ENCODE data around the gene BTF3. TPM values are rescaled to one million over a fixed set of nuclear protein-coding genes. Genes with fewer than 3 reads are reported as not detected.
A peak's percentile ranks its signal among the peaks of the same experiment; 100 is the strongest.
"Not testable (repeated sequence)": the region's sequence is repeated elsewhere in the genome, so short reads cannot be mapped to it uniquely, and the experiment has no call there.

BTF3 gene
- polyA plus RNA-seq, 3 donors, result 858 to 1,111 (median 1,033) TPM

DNA sequence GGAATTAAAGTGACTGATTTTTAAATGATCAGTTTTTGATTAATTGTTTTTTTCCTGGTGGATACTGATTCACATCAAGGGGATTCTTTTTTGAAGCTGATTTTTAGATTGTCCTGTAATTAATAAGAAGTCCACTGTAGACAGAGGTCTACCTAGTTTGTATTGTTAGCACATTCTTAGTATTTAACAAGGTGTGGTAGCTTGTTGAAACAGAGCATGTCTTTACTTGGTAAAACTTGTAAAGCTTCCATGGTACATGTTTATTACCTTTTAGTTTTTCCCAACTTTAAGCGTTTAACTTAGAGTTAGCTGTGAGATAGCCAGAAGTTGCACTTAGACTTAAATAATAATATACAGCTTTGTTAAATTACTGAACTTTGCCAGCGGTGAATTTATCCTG is 1.5 kb downstream of the BTF3 start:
- no peak for DNase-seq (ENCODE audit: extremely low read depth in 1 of 11, low read depth in 9 of 11, low spot score in 4 of 11)

DNA sequence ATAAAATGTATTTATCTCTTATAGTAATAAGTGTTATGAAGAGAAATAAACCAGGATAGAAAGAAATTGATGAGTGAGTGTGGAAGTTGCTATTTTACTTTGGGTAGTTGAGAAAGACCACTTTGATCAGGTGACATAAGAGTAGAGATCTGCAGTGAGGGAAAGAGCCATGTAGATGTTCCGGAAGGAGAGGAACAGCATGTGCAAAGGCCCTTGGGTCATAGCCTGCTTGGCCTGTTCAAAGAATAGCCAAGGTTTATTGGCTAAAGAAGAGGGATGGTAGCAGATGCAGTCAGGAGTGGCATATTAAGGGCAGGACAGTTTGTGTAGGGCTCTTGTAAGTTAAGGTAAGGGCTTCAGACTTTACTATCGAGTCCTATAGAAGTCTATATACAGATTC is 3.2 kb downstream of the BTF3 start:
- no peak for DNase-seq (ENCODE audit: extremely low read depth in 1 of 11, low read depth in 9 of 11, low spot score in 4 of 11)

DNA sequence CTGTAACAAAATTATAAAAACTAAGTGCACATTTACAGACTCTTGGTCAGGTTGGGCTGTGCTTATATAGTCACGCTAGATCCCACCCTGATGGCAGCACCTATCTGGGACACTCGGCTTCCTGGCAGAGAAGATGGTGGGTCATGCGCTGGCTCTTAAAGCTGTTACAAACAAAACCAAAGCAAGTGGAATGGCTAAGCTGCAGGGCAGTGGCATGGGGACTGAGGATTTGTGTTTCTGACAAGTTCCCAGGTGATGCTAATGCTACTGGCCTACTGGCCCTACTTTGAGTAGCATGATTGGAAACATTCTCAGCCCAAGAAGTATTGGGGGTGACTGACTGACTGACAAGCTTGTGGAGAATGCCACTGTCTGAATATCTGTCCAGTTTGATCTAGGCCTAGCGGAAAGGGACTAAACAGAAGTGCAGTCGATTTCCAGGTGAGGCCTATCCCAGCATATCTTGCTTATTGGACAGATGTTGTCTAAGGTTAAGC is 8.3 kb downstream of the BTF3 start:
- DNase-seq (ENCODE audit: extremely low read depth in 1 of 11, low read depth in 9 of 11, low spot score in 4 of 11), result no peak

DNA sequence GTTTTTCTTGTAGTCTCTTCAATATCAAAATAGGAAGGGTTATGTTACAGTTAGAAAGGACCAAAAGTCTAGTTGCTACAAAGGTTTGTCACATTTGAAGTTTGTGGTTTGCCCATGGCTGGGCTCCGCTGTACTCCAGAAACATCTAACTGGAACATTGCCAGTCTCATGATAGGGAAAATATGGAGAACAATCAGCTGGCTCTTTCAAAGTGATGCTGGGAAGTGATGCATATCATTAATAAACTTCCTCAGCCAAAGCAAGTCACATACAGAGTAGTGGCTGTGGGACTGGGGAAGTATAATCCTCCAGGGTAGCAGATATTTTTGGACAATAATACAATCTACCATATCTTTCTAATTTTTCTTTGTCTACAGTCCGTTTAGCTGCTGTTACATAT is 8.8 kb downstream of the BTF3 start:
- no peak for DNase-seq (ENCODE audit: extremely low read depth in 1 of 11, low read depth in 9 of 11, low spot score in 4 of 11)

DNA sequence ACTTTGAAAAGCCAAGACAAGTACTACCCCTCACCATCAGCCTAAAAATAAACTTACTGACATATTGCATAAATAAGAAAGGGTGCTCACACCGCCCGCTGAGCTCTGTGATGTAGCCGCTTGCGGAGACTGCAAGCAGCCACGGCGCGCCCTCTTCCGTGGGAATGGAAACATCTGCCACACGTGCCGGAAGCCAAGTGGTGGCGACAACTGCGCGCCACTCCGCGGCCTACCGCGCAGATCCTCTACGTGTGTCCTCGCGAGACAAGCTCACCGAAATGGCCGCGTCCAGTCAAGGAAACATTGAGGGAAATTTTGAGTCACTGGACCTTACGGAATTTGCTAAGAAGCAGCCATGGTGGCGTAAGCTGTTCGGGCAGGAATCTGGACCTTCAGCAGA is 10.3 kb downstream of the BTF3 start:
- not testable (repeated sequence) for DNase-seq (ENCODE audit: extremely low read depth in 1 of 11, low read depth in 9 of 11, low spot score in 4 of 11)

DNA sequence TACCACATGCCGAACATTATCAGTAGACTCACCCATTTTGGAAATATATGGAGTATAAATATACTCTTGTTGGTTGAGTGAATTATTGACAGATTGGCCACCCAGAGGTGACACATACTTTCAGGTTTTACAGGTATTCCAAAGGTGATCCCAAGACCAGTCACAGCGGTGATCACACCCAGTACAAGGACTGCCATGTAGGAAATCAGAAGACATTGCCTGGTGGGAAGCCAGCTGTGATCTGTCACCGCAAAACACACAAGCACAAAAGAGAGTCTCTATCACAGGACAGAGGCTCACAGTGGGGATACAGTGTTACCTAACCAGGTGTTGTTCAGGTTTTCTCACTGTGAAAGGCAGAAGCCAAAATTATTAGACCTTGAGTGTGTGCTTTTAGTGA is 15.8 kb downstream of the BTF3 start:
- DNase-seq (ENCODE audit: extremely low read depth in 1 of 11, low read depth in 9 of 11, low spot score in 4 of 11), result no peak

DNA sequence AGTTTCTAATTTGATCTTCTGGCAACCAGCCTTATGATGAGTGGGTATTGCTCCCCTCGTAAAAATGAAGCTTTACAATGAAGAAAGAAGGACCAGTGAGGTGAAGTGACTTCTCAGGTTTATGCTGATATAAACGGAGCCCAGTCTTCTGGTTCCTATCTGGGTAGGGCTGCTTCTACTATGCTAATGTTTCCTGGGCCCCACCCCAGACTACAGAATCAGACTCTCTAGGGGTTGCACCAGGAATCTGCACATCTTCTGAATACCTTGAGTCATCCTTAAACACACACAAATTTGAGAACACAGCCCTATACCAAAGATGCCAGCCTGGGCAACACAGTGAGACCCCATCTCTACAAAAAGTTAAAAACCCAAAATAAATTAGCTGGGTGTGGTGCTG is 16.2 kb downstream of the BTF3 start:
- DNase-seq (ENCODE audit: extremely low read depth in 1 of 11, low read depth in 9 of 11, low spot score in 4 of 11), result no peak

DNA sequence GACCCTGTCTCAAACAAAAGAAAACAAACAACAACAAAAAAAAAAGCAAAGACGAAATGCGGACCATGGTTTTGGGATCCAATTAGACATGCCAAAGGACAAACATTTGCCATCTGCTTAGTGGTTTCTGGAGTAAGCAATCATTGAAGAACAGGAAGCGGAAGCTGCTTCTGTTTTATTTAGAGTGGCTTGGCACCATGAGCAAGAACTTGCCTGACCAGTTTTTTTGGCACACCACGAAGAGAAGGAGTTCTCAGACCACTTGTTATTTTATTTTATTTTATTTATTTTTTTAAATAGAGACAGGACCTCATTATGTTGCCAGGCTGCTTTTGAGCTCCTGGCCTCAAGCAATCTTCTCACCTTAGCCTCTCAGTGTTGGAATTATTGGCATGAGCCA is 17.0 kb downstream of the BTF3 start:
- no peak for DNase-seq (ENCODE audit: extremely low read depth in 1 of 11, low read depth in 9 of 11, low spot score in 4 of 11)

DNA sequence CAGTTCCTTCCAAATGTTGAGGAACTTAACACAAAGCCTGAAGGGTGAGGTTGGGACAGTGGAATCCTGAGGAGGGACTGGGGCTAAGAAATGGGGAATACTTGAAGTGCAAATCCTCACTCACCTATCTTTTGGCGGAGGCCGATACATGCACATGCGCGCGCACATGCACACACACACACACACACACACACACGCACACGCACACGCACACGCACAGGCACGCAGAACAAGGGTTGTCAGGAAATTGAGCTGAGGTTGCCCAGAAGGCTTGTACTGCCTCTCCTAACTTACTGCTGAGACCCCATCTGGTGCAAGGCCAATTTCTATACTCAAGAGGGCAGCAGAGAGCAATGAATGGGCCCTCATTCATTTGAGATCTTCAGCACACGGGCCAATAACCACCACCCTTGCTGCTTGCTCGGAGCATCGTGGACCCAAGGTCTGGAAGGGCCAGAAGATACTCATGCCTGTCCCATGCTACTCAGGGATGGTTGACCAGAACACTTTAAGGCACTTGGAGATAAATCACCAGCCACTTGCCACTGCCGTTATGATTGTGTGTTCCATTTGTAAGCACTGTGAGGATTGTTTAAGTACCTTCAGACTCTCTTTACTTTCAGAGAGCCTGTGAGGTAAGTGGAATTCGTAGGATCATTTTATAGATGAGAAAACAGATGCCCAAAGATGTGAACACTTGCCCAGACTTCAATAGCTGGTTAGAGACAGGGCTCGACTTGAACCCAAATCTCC is 21.5 kb downstream of the BTF3 start:
- peak in 8 of 11 donors; percentile 59 to 76 (median 67) for DNase-seq (ENCODE audit: extremely low read depth in 1 of 11, low read depth in 9 of 11, low spot score in 4 of 11)

DNA sequence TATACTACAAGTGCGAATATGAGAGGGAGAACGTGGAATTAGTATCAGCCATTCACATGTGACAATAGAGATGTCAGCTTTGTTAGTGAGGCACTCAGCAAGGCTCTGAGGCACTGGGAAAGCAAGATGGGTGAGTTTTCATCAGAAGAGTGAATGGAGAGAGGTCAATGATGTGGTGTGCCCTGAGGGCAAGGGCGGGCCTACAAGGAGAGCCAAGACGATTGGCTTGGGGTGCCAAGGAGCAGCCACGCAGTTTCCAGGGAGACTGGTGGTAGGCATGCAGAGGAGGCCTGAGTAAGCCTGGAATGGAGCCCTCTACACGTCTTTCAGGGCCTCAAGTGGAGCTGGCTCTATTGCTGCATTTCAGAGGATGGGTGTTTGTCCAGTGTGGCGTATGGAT is 24.7 kb downstream of the BTF3 start:
- no peak for DNase-seq (ENCODE audit: extremely low read depth in 1 of 11, low read depth in 9 of 11, low spot score in 4 of 11)

DNA sequence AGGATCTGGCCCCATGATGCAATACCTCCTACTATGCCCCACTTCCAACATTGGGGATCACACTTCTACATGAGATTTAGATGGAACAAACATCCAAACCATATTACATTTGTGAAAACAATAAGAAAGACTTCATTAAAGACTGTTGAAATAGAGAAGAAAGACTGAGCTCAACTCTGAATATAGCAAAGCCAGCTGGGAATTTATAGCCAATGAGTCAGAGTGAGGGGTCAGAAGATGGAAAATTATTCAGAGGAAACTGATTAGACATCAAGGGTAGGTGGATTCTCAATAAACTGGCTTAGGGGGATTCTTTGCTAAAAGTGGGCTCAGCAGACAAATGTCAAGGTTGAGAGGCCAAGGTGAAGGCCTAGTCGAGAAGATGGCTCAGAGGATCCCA is 25.6 kb downstream of the BTF3 start:
- DNase-seq (ENCODE audit: extremely low read depth in 1 of 11, low read depth in 9 of 11, low spot score in 4 of 11), result no peak

GRCh38 chr5:73525606-73526203 is 27.5 kb downstream of the BTF3 start:
- no peak for DNase-seq (ENCODE audit: extremely low read depth in 1 of 11, low read depth in 9 of 11, low spot score in 4 of 11)

GRCh38 chr5:73528248-73528647 is 30.0 kb downstream of the BTF3 start:
- DNase-seq (ENCODE audit: extremely low read depth in 1 of 11, low read depth in 9 of 11, low spot score in 4 of 11), result no peak

- no peak for DNase-seq (ENCODE audit: extremely low read depth in 1 of 11, low read depth in 9 of 11, low spot score in 4 of 11)
Measured at GRCh38 chr5:73529081-73529480, 30.8 kb downstream of the BTF3 start.

DNA sequence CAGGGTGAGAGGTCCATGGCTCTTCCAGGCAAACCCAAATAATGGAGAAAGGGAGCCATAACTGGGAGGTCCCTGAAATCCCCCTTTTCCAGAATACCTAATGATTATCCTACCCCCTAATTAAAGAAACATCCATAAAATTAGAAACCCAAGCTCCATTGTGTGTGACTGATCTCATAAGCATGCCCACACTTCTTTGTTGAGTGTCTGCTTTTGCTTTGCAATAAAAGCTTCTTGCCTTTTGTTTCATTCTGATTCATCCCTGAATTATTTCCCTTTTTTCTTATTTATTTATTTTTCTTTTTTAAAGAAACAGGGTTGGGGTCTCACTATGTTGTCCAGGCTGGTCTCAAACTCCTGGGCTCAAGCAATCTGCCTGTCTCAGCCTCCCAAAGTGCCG is 33.1 kb downstream of the BTF3 start:
- DNase-seq (ENCODE audit: extremely low read depth in 1 of 11, low read depth in 9 of 11, low spot score in 4 of 11), result no peak

GRCh38 chr5:73532195-73532594 is 34.0 kb downstream of the BTF3 start:
- DNase-seq (ENCODE audit: extremely low read depth in 1 of 11, low read depth in 9 of 11, low spot score in 4 of 11), result no peak

GRCh38 chr5:73534011-73534644 is 35.9 kb downstream of the BTF3 start:
- DNase-seq (ENCODE audit: extremely low read depth in 1 of 11, low read depth in 9 of 11, low spot score in 4 of 11), result no peak

DNA sequence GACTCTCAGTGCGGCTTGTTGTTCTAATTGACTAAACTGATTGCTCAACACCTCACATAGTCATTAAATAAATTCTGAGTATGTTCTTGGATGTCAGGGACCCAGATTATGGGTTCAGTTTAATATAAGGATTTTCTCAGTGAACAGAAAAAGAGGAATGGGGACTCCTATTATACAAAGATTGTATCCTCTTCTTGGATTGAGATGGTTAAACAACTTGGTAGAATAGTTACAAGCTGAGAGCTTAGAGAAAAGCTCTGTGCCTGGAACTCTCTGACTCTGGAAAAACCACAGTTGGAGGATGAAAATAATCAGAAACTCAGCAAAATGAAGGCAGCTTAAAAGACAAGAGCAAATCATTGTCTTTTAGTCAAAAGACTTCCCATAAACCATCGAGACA is 36.7 kb downstream of the BTF3 start:
- no peak for DNase-seq (ENCODE audit: extremely low read depth in 1 of 11, low read depth in 9 of 11, low spot score in 4 of 11)

DNA sequence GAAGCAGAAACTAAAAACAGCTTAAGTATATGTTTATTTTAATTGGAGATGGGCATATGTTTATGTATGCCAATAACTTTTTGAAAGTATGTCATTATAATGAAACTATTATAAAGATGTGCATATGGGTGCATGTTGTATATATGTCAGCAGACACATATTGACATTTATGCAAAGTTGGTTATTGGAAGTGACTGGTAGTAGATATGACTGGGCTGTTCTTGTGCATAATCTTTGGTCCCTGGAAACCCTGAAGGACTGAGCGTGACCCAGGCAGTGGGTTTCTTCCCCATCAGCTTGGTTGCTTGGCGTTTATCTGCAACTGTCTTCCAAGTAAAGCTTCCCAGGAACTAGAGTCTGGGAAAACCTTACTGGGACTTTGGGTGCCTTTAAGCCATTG is 41.5 kb downstream of the BTF3 start:
- DNase-seq (ENCODE audit: extremely low read depth in 1 of 11, low read depth in 9 of 11, low spot score in 4 of 11), result no peak

DNA sequence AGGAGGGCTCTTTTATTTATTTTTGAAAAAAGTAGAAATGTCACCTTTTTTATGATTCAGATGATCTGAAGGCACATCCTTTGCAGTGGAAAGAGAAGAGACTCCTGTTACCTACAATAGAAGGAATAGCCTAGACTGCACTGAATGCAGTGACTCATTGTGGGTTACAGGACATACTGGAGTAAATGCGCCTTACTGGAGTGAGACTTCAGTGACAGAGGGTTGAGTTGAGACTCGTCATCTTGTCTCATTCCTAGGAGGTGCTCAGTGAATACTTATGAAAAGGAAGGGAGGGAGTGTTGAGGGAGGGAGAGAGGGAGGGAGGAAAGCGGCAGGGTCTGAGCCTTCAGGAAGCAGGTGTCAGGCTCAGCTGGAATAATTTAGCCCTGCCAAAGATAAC is 42.0 kb downstream of the BTF3 start:
- no peak for DNase-seq (ENCODE audit: extremely low read depth in 1 of 11, low read depth in 9 of 11, low spot score in 4 of 11)

All from renal cortex interstitium (tissue), 11 donors.